GM23248 (cell line): Measurements from ENCODE around the gene OLA1. TPM values are rescaled to one million over a fixed set of nuclear protein-coding genes. Genes with fewer than 3 reads are reported as not detected.

ENCODE experiments used
- DNase-seq: peaks from one replicate; pipeline ENCODE4 v3.0.0-alpha.2; 2015
- H2AFZ ChIP-seq: fragments of 200-600 bp; sonication (generic); 2 replicates; pipeline ENCODE4 v1.6.1; 2016; ENCODE audit warnings: antibody characterized with exemption
- H3F3A ChIP-seq: fragments of 200-600 bp; sonication (generic); 2 replicates; pipeline ENCODE4 v1.6.1; 2016; ENCODE audit warnings: mild to moderate bottlenecking, antibody characterized with exemption, mixed run types; ENCODE audit not compliant: insufficient read depth
- H3K27ac ChIP-seq: fragments of 200-600 bp; sonication (generic); 2 replicates; pipeline ENCODE4 v1.5.1; 2016; ENCODE audit warnings: mild to moderate bottlenecking
- H3K27me3 ChIP-seq: fragments of 200-600 bp; sonication (generic); replicated peaks from 2 replicates; pipeline ENCODE4 v1.6.1; 2016; ENCODE audit warnings: mild to moderate bottlenecking; ENCODE audit not compliant: insufficient read depth
- H3K36me3 ChIP-seq: fragments of 200-600 bp; sonication (generic); 2 replicates; pipeline ENCODE4 v1.6.1; 2016; ENCODE audit warnings: low read depth, mild to moderate bottlenecking
- H3K4me1 ChIP-seq: fragments of 200-600 bp; sonication (generic); 2 replicates; pipeline ENCODE4 v1.6.1; 2016; ENCODE audit warnings: mild to moderate bottlenecking; ENCODE audit not compliant: insufficient read depth
- H3K4me2 ChIP-seq: fragments of 200-600 bp; sonication (generic); one replicate; pipeline ENCODE4 v1.6.1; 2016; ENCODE audit warnings: mild to moderate bottlenecking; ENCODE audit not compliant: unreplicated experiment
- H3K4me3 ChIP-seq: fragments of 200-600 bp; sonication (generic); 2 replicates; pipeline ENCODE4 v1.5.1; 2016; ENCODE audit warnings: mild to moderate bottlenecking
- H3K79me2 ChIP-seq: fragments of 200-600 bp; sonication (generic); 2 replicates; pipeline ENCODE4 v1.6.1; 2016; ENCODE audit warnings: mild to moderate bottlenecking; ENCODE audit not compliant: insufficient read depth
- H3K9ac ChIP-seq: fragments of 200-600 bp; sonication (generic); 2 replicates; pipeline ENCODE4 v1.6.1; 2016; ENCODE audit warnings: mild to moderate bottlenecking
- H3K9me2 ChIP-seq: fragments of 200-600 bp; sonication (generic); 2 replicates; pipeline ENCODE4 v1.6.1; 2016; ENCODE audit warnings: mixed run types, mild to moderate bottlenecking, moderate library complexity; ENCODE audit not compliant: insufficient read depth
- H3K9me3 ChIP-seq: fragments of 200-600 bp; sonication (generic); one replicate; pipeline ENCODE4 v1.6.1; 2017; ENCODE audit warnings: low read depth
- H4K20me1 ChIP-seq: fragments of 200-600 bp; sonication (generic); 2 replicates; pipeline ENCODE4 v1.6.0; 2016; ENCODE audit not compliant: insufficient read depth
- EZH2 ChIP-seq: fragments of 200-600 bp; sonication (generic); IDR thresholded peaks from 2 replicates; pipeline ENCODE4 v1.6.1; 2018; ENCODE audit warnings: antibody characterized with exemption, mild to moderate bottlenecking; ENCODE audit not compliant: insufficient read depth, poor library complexity, severe bottlenecking
- EZH2phosphoT487 ChIP-seq: fragments of 200-600 bp; sonication (generic); IDR thresholded peaks from 2 replicates; pipeline ENCODE4 v1.6.1; 2018; ENCODE audit warnings: antibody characterized with exemption, moderate library complexity, mild to moderate bottlenecking, low read depth; ENCODE audit not compliant: insufficient read depth
- WGBS, 2 experiments: methylation state at CpG; one replicate each; pipeline ENCODE4 v1.1.6; 2015 to 2017; ENCODE audit warnings: low lambda C conversion rate in 2 of 2, low coverage in 1 of 2; ENCODE audit errors: missing lambda C conversion rate in 2 of 2; 5-methylcytosine and 5-hydroxymethylcytosine counted together
- in situ Hi-C: fragments of 300-500 bp; cut with MboI; formaldehyde crosslinking; loops from 2 replicates; pipeline ENCODE4 v1.15.0; 2020
- polyA plus RNA-seq: library from polyadenylated mRNA; unstranded; fragments of >200 nt; fragmentation: Nextera tagmentation; extraction: Ambion mirVana; gene quantifications from 2 replicates; pipeline ENCODE4 v1.2.1, GENCODE V29; 2016
- total RNA-seq: library from RNA; depleted of rRNA; stranded (reverse); fragments of >200 nt; shearing (Covaris generic); gene quantifications from 2 replicates; pipeline ENCODE4 v1.2.3, GENCODE V29; 2014

The OLA1 gene
- total and polyA plus RNA-seq, 2 experiments from 2014 or later, result 64.3 to 114 TPM

GRCh38 chr2:174027956-174028355 is 220.4 kb downstream of the OLA1 start:
- Histone ChIP-seq H3K36me3 (no peaks in the 10 kb centered on the region), H3F3A (peaks cover 30% of the 10 kb centered on the region), H2AFZ (no peak overlapping the region), H3K27ac (no peak overlapping the region), H3K4me1 (peaks cover 28% of the 10 kb centered on the region), H3K4me2 (no peak overlapping the region), H4K20me1 (no peaks in the 10 kb centered on the region), H3K9ac (no peak overlapping the region), H3K9me2 (no peaks in the 10 kb centered on the region), H3K27me3 (no peaks in the 10 kb centered on the region), H3K9me3 (no peaks in the 10 kb centered on the region), H3K4me3 (no peak overlapping the region), H3K79me2 (no peaks in the 10 kb centered on the region)
- TF ChIP-seq EZH2, result no peak
- TF ChIP-seq EZH2phosphoT487, result no peak
- WGBS, 2 experiments, result 96 to 97% methylated on average over 3 of the region's 3 CpGs
- no peak for DNase-seq
- in situ Hi-C loops, result no loop called here

GRCh38 chr2:174026122-174026845 is 222.0 kb downstream of the OLA1 start:
- no peaks in the 10 kb centered on the region for H3K36me3 ChIP-seq
- no peaks in the 10 kb centered on the region for H4K20me1 ChIP-seq
- peak overlapping the region; percentile 85 for H2AFZ ChIP-seq
- H3K27ac ChIP-seq, result peak overlapping the region; percentile 87
- no peaks in the 10 kb centered on the region for H3K79me2 ChIP-seq
- no peaks in the 10 kb centered on the region for H3K27me3 ChIP-seq
- peak; percentile 31 for DNase-seq
- TF ChIP-seq EZH2 (no peak), EZH2phosphoT487 (no peak)
- peak overlapping the region; percentile 74 for H3K9ac ChIP-seq
- no peak overlapping the region; the same call in 1 of the 2 replicates for H3K4me3 ChIP-seq
- 75 to 79% methylated on average over 23 of the region's 23 CpGs for WGBS, 2 experiments
- no peak overlapping the region for H3K4me2 ChIP-seq
- H3F3A ChIP-seq, result peaks cover 27% of the 10 kb centered on the region
- H3K4me1 ChIP-seq, result peaks cover 24% of the 10 kb centered on the region
- no peaks in the 10 kb centered on the region for H3K9me3 ChIP-seq
- in situ Hi-C loops, result no loop called here
- H3K9me2 ChIP-seq, result no peaks in the 10 kb centered on the region

GRCh38 chr2:174025271-174026121 is 222.8 kb downstream of the OLA1 start:
- peak overlapping the region; percentile 85 for H2AFZ ChIP-seq
- H3K27ac ChIP-seq, result peak overlapping the region; percentile 87
- H3K4me2 ChIP-seq, result peak overlapping the region; percentile 63

GRCh38 chr2:174024524-174025270 is 223.6 kb downstream of the OLA1 start:
- H3K27me3 ChIP-seq, result no peaks in the 10 kb centered on the region
- in situ Hi-C loops, result no loop called here
- peak overlapping the region; percentile 87 for H3K27ac ChIP-seq
- H3K9me3 ChIP-seq, result no peaks in the 10 kb centered on the region
- peak overlapping the region; percentile 74 for H3K9ac ChIP-seq
- peaks cover 24% of the 10 kb centered on the region for H3K4me1 ChIP-seq
- no peaks in the 10 kb centered on the region for H4K20me1 ChIP-seq
- no peaks in the 10 kb centered on the region for H3K79me2 ChIP-seq
- H3K36me3 ChIP-seq, result no peaks in the 10 kb centered on the region
- H3F3A ChIP-seq, result peaks cover 27% of the 10 kb centered on the region
- no peak for TF ChIP-seq EZH2
- no peak for TF ChIP-seq EZH2phosphoT487
- H2AFZ ChIP-seq, result peak overlapping the region; percentile 85
- H3K4me2 ChIP-seq, result peak overlapping the region; percentile 63
- DNase-seq, result peak; percentile 94
- 2 to 4% methylated on average over 14 of the region's 14 CpGs for WGBS, 2 experiments
- no peaks in the 10 kb centered on the region for H3K9me2 ChIP-seq
- H3K4me3 ChIP-seq, result peak overlapping the region; percentile 50

More at GRCh38 chr2:174025271-174026121, 222.8 kb downstream of the OLA1 start:
- WGBS, 2 experiments, result 10 to 12% methylated on average over 47 of the region's 47 CpGs
- no peaks in the 10 kb centered on the region for H4K20me1 ChIP-seq
- in situ Hi-C loops, result no loop called here
- peak overlapping the region; percentile 50 for H3K4me3 ChIP-seq
- peak; percentile 87 for DNase-seq
- H3K9ac ChIP-seq, result peak overlapping the region; percentile 74
- no peaks in the 10 kb centered on the region for H3K36me3 ChIP-seq
- TF ChIP-seq EZH2 (no peak), EZH2phosphoT487 (no peak)
- H3K79me2 ChIP-seq, result no peaks in the 10 kb centered on the region
- H3K9me3 ChIP-seq, result no peaks in the 10 kb centered on the region
- no peaks in the 10 kb centered on the region for H3K27me3 ChIP-seq
- H3F3A ChIP-seq, result peaks cover 27% of the 10 kb centered on the region
- H3K9me2 ChIP-seq, result no peaks in the 10 kb centered on the region
- peaks cover 24% of the 10 kb centered on the region for H3K4me1 ChIP-seq
